ENCODE measurements around the gene PCNT. TPM values are rescaled to one million over a fixed set of nuclear protein-coding genes. Genes with fewer than 3 reads are reported as not detected.
"Not testable (repeated sequence)": the region's sequence is repeated elsewhere in the genome, so short reads cannot be mapped to it uniquely, and the experiment has no call there.

The PCNT gene
- total RNA-seq, 2 experiments from 2014 or later: 85.4 to 86.1 TPM

DNA sequence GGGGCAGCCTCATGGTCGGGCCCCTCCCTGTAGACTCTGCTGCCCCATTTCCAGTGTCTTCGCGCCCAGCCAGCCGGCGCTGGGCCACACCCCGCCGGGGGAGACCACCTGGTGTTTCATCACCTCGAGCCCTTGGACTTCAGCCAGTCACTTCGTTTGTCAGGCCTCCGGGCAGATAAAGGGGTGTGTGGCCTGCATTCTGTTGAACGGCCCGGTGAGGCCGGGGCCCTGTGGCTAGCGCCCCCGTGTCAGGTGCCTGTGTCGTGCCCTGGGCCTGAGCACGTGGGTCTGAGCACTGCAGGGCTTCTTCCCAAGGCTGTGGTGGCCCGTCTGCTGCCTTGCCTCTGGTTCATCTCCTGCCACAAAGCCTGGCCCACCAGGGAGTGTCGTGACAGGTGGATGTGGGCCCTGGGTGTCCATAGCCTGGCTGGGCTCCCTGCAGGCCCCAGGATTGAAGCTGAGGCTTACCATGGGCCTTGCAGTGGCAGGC, 69.5 kb downstream of the PCNT start:
- H3K36me3 Mint-ChIP-seq: peaks cover 12% of the 10 kb centered on the region
- no peaks in the 10 kb centered on the region for H3K9me3 Mint-ChIP-seq

DNA sequence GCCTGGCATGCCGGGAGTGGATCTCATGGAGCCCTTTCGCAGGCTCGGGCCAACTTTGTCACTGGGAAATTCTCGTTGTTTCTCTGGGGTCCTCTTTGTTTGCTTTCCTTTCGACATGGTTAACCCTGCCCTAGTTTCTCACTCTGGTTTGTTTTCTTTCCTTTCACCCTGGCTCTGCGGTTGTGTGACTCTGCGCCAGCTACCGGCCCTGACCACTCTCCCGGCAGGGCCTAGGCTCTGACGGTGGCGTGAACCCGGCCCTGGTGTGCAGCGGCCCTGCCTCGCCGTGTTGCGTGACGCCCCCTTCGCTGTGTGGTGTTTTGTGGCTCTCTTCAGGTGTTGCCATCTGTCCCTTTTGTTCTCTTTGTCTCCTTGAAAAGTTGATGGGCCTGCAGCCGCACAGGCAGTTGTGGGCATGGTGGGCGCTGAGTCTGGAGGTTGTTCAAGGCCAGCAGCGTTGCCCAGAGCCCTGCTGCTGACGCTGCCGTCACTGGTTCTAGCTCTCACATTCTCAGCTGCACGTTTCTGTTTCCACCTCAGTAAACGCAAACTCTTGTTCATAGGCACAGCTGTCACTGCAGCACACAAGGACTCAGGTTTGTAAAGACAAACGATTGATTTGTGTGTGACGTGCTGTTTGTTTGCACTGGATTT, 70.1 kb downstream of the PCNT start:
- Mint-ChIP-seq H3K27ac (peak overlapping the region; percentile 47), H3K36me3 (peaks cover 12% of the 10 kb centered on the region), H3K4me3 (no peak overlapping the region), H3K4me1 (peaks cover 2% of the 10 kb centered on the region), H3K9me3 (no peaks in the 10 kb centered on the region), H3K27me3 (no peaks in the 10 kb centered on the region)
- DNase-seq (no peak), ATAC-seq (ENCODE audit: low read depth) (no peak)
- POLR2A ChIA-PET: no interaction called here

More for the DNA sequence above, 69.5 kb downstream of the PCNT start:
- H3K4me3 Mint-ChIP-seq: no peak overlapping the region
- POLR2A ChIA-PET: no interaction called here
- no peaks in the 10 kb centered on the region for H3K27me3 Mint-ChIP-seq
- H3K4me1 Mint-ChIP-seq: peaks cover 1% of the 10 kb centered on the region
- DNase-seq (no peak), ATAC-seq (ENCODE audit: low read depth) (no peak)
- no peak overlapping the region for H3K27ac Mint-ChIP-seq

DNA sequence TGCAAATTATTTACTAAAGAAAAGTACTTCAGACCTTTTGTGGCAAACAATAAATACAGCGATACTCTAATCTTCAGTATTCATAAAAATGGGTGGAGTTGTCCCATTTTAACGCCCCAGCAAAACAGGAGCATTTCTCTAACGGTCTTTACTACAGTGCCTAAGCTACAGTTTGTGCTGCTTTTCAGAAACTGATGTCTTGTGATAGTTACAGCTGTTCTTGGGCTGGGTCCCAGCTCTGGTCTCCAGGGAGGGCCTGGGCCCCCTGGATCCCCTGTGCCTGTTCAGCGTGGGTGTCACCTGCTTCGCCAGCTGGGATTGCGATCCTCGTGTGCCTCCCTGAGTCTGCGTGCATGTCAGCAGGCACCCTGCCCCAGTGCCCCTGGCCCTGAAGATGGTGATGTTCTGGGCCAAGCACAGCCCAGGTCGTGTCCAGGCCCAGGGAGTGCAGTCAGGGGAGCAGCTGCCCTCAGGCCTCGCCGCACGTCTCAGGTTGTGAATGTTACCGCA, 70.7 kb downstream of the PCNT start:
- Mint-ChIP-seq H3K9me3 (no peaks in the 10 kb centered on the region), H3K4me1 (peaks cover 3% of the 10 kb centered on the region), H3K36me3 (peaks cover 17% of the 10 kb centered on the region), H3K27ac (no peak overlapping the region), H3K4me3 (no peak overlapping the region), H3K27me3 (no peaks in the 10 kb centered on the region)
- POLR2A ChIA-PET: no interaction called here
- ATAC-seq (ENCODE audit: low read depth) (no peak), DNase-seq (no peak)

DNA sequence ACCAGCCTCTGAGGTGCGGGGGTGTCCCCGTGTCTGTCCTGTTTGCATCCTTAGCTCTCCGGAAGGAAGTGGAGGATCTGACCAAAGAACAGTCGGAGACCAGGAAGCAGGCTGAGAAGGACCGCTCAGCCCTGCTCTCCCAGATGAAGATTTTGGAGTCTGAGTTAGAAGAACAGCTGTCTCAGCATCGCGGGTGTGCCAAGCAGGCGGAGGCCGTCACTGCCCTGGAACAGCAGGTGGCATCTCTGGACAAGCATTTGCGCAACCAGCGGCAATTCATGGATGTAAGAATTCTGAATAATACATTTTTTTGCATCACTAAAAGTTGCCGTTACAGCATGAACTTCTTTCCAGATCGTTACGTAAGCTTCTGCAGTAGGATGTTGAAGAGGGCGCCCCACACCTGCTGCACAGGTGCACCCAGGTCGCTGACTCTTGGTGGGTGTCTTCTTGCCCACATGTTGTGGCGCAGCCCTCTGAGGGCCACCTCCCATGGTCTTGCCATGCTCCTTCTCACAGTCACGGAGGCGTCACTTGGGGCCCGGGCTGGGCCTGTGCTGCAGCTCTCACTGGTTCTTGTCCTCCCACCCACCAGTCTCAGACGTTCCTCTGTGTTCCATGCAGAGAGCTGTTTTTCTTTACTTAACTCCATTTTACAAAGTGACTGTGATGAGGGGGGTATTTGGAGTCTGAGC, 73.4 kb downstream of the PCNT start:
- peaks cover 2% of the 10 kb centered on the region for H3K4me1 Mint-ChIP-seq
- ATAC-seq (ENCODE audit: low read depth) (no peak), DNase-seq (no peak)
- no peak overlapping the region for H3K4me3 Mint-ChIP-seq
- peaks cover 24% of the 10 kb centered on the region for H3K36me3 Mint-ChIP-seq
- no peak overlapping the region for H3K27ac Mint-ChIP-seq
- H3K9me3 Mint-ChIP-seq: no peaks in the 10 kb centered on the region
- POLR2A ChIA-PET: no interaction called here
- no peaks in the 10 kb centered on the region for H3K27me3 Mint-ChIP-seq

DNA sequence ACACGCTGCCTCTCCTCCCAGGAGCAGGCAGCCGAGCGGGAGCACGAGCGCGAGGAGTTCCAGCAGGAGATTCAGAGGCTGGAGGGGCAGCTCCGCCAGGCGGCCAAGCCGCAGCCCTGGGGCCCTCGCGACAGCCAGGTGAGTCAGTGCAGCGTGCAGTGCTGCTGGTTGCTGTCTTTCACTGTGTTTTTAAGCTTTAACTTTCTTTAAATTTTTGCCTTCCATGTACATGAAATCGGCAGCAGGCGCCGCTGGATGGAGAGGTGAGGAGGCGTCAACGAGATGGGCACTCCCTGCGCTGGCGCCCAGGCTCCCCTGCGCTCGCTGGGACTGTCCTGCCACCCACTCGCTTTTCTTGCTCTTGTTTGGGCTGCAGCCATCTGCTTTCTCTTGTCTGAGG, 74.0 kb downstream of the PCNT start:
- H3K27ac Mint-ChIP-seq: no peak overlapping the region
- POLR2A ChIA-PET: no interaction called here
- peaks cover 26% of the 10 kb centered on the region for H3K36me3 Mint-ChIP-seq
- peaks cover 2% of the 10 kb centered on the region for H3K4me1 Mint-ChIP-seq
- no peak for DNase-seq
- no peak overlapping the region for H3K4me3 Mint-ChIP-seq
- H3K27me3 Mint-ChIP-seq: no peaks in the 10 kb centered on the region
- ATAC-seq (ENCODE audit: low read depth): no peak
- no peaks in the 10 kb centered on the region for H3K9me3 Mint-ChIP-seq

DNA sequence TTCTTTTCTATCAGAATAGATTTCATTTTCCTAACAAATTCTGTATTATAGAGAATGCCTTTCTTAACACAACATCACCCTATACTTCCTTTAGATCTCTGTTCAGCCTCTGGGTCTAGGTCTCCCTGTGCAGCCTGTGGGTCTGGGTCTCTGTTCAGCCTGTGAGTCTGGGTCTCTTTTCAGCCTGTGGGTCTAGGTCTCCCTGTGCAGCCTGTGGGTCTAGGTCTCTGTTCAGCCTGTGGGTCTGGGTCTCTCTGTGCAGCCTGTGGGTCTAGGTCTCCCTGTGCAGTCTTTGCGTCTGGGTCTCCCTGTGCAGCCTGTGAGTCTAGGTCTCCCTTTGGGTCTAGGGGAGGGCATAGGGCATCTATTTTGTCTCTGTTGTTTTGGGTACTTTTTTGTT, 75.2 kb downstream of the PCNT start:
- ATAC-seq (ENCODE audit: low read depth) (no peak), DNase-seq (no peak)
- Mint-ChIP-seq H3K36me3 (peaks cover 33% of the 10 kb centered on the region), H3K27me3 (no peaks in the 10 kb centered on the region), H3K27ac (no peak overlapping the region), H3K9me3 (no peaks in the 10 kb centered on the region), H3K4me3 (no peak overlapping the region), H3K4me1 (peaks cover 2% of the 10 kb centered on the region)
- POLR2A ChIA-PET: no interaction called here

DNA sequence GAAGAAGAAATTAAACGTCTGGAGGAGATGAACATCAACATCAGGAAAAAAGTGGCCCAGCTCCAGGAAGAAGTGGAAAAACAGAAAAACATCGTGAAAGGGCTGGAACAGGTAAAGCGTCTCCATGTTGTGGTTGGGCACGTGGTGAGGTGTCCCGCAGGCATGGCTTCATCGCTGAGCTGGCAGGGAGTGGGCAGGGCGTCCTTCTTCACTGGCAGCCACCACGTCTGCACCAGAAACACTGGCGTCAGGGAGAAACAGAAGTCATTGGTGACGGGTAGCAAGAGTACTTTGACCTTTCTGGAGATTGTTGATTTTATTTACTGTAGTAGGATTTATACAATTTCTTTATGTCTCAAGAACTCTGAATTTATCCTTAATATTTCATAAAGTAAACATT, 75.7 kb downstream of the PCNT start:
- Mint-ChIP-seq H3K27ac (no peak overlapping the region), H3K9me3 (no peaks in the 10 kb centered on the region), H3K36me3 (peaks cover 33% of the 10 kb centered on the region), H3K4me1 (peaks cover 2% of the 10 kb centered on the region), H3K4me3 (no peak overlapping the region), H3K27me3 (no peaks in the 10 kb centered on the region)
- POLR2A ChIA-PET: no interaction called here
- ATAC-seq (ENCODE audit: low read depth) (no peak), DNase-seq (no peak)

DNA sequence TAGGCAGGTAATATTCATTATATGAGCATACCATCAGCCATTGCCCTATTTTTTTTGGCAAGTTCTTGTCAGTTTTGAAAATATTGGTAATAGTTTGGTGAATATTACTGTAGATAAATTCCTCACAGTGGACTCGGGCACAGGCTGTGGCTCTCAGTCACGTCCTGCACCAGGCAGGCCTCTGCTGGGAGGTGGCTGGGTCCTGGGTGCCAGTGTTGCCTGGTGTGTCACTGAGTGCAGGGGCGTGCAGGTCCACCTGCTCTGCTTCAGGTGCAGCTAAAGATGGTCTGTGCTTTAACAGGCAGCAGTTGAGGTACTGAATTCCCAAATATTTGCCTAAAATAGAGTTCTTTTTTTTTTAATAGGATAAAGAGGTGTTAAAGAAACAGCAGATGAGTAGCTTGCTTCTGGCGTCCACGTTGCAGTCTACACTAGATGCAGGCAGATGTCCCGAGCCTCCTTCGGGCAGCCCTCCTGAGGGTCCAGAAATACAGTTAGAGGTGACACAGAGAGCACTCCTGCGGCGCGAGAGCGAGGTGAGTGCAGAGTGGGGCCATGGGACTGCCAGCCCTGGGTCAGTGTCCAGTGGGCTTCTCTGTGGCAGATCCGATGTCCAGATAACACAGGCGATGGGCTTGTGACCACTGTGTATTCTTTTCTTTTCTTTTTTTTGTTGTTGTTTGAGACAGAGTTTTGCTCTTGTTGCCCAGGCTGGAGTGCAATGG, 77.4 kb downstream of the PCNT start:
- Mint-ChIP-seq H3K4me1 (peaks cover 2% of the 10 kb centered on the region), H3K9me3 (no peaks in the 10 kb centered on the region), H3K27me3 (no peaks in the 10 kb centered on the region), H3K27ac (no peak overlapping the region), H3K36me3 (peaks cover 31% of the 10 kb centered on the region), H3K4me3 (no peak overlapping the region)
- DNase-seq (no peak), ATAC-seq (ENCODE audit: low read depth) (no peak)
- POLR2A ChIA-PET: no interaction called here

DNA sequence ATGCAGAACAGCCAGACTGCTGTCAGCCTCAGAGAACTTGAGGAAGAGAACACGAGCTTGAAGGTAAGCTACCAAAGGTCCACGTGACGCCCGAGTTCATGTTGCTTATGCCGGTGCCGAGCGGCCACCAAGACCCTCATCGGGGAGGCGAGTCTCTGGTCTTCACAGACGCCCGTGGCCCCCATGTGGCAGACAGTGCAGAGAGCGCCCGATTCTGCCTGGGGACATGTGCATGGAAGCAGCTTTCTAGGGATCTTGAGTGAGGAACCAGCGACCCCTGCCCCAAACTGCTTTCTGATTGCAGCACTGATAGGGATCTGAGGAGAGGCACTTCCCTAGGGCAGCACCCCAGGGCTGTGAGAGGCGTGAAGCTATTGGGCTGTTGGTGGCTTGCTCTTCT, 78.5 kb downstream of the PCNT start:
- Mint-ChIP-seq H3K9me3 (no peaks in the 10 kb centered on the region), H3K27ac (no peak overlapping the region), H3K27me3 (no peaks in the 10 kb centered on the region), H3K4me3 (no peak overlapping the region), H3K4me1 (peaks cover 2% of the 10 kb centered on the region), H3K36me3 (peaks cover 29% of the 10 kb centered on the region)
- no peak for ATAC-seq (ENCODE audit: low read depth)
- DNase-seq: no peak
- POLR2A ChIA-PET: no interaction called here

DNA sequence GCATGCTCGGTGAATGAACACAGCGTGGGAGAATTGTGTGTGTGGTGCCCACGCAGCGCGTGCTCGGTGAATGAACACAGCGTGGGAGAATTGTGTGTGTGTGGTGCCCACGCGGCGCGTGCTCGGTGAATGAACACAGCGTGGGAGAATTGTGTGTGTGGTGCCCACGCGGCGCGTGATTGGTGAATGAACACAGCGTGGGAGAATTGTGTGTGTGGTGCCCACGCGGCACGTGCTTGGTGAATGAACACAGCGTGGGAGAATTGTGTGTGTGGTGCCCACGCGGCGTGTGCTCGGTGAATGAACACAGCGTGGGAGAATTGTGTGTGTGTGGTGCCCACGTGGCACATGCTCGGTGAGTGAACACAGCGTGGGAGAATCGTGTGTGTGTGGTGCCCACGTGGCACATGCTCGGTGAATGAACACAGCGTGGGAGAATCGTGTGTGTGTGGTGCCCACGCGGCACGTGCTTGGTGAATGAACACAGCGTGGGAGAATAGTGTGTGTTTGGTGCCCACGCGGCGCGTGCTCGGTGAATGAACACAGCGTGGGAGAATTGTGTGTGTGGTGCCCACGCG, 79.4 kb downstream of the PCNT start:
- H3K27me3 Mint-ChIP-seq; DNase-seq; H3K9me3 Mint-ChIP-seq; POLR2A ChIA-PET; ATAC-seq (ENCODE audit: low read depth); H3K4me1 Mint-ChIP-seq; H3K4me3 Mint-ChIP-seq: not testable (repeated sequence)
- Mint-ChIP-seq H3K27ac (peak overlapping the region; percentile 32), H3K36me3 (peaks cover 29% of the 10 kb centered on the region)

DNA sequence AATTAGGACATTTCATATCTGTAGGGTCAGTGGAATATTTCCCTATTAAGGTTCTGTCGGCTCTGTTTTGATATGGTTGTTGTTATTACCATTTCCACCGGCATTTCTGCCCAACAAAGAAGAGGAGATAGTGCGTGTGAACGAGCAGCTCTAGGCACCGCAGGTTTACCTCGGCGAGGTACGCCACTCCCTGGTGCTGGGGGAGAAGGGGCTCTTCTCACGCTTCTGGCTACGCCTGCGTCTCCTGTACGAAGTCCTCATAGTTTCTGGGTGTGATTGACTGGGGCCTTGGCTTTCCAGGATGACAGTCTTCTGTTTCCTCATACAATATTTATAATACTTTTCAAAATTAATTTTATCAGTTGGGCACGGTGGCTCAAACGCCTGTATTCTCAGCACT, 80.3 kb downstream of the PCNT start:
- Mint-ChIP-seq H3K27me3 (no peaks in the 10 kb centered on the region), H3K4me1 (peaks cover 3% of the 10 kb centered on the region), H3K27ac (no peak overlapping the region), H3K36me3 (peaks cover 27% of the 10 kb centered on the region), H3K4me3 (no peak overlapping the region), H3K9me3 (no peaks in the 10 kb centered on the region)
- DNase-seq (no peak), ATAC-seq (ENCODE audit: low read depth) (no peak)
- POLR2A ChIA-PET: no interaction called here

DNA sequence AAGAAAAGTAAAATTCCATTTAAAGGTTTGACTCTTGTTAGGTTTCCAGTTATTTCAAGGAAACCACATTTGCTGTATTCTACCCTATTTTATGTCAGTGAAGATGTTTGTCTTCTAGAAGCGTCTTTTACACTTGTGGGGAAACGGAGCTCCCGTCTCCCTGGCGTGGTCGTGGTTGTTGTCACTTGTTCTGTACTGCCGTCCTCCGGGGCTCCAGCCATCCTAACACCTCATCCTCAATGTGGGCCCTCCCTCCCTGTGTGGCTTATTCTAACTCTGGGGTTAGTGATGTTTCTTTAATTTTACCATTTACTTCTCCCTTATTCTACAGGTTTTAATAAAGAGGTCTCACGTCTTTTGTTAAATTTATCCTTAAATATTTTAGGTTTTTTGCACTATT, 82.0 kb downstream of the PCNT start:
- Mint-ChIP-seq H3K36me3 (peaks cover 29% of the 10 kb centered on the region), H3K9me3 (no peaks in the 10 kb centered on the region), H3K4me1 (peaks cover 5% of the 10 kb centered on the region), H3K27me3 (no peaks in the 10 kb centered on the region), H3K27ac (no peak overlapping the region), H3K4me3 (no peak overlapping the region)
- ATAC-seq (ENCODE audit: low read depth) (no peak), DNase-seq (no peak)
- POLR2A ChIA-PET: no interaction called here

DNA sequence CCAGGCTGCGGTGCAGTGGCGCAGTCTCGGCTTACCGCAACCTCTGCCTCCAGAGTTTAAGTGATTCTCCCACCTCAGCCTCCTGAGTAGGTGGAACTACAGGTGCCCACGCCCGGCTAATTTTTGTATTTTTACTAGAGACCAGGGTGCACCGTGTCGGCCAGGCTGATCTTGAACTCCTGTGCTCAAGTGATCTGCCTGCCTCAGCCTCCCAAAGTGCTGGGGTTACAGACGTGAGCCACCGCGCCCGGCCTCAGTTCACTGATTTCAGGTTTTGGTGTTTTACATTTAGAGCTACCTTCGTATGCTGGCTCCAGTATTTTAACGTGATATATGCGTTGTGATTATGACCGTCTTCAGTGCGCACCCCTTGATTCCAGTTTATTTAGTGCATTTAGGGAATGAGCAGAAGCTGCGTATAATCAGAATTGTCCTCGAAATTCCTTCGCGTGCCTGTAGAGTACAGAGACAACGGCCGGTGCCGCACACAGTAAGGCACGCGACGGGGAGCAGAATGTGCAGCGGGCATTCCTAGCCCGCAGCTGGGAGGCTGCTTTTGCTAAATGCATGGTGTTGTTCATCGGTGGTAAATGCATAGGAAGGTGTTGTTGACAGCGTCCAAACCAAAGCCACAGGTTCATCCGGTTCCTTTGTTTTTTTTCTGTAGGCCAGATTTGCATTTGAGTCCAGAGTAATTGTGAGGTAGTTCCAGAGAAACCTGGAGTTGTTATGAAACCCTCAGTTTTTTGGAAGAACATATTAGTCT, 85.9 kb downstream of the PCNT start:
- Mint-ChIP-seq H3K4me3 (no peak overlapping the region), H3K4me1 (peaks cover 5% of the 10 kb centered on the region), H3K27ac (no peak overlapping the region), H3K27me3 (no peaks in the 10 kb centered on the region), H3K36me3 (peaks cover 15% of the 10 kb centered on the region), H3K9me3 (no peaks in the 10 kb centered on the region)
- POLR2A ChIA-PET: interaction anchor here (2.5 kb wide), 1 partner anchor 14 kb away, joined by 8 read pairs; no protein-coding TSS in a partner anchor
- no peak for ATAC-seq (ENCODE audit: low read depth)
- no peak for DNase-seq
